PFSK-1 (cell line): ENCODE results near the gene NR4A2.

ENCODE experiments used
- FOXP2 ChIP-seq: optimal IDR thresholded peaks from 2 replicates; pipeline ENCODE3; 2011; ENCODE audit warnings: borderline replicate concordance, control low read depth, inconsistent platforms; ENCODE audit not compliant: insufficient read depth; ENCODE audit errors: extremely low read length, extremely low read depth
- TF ChIP-seq, protein P1 (sequence below), 2 experiments: IDR thresholded peaks; 2 replicates each; pipeline versions ENCODE4 v1.6.1 to v1.8.0; 2011 to 2012; ENCODE audit warnings: low read depth in 2 of 2, low read length in 2 of 2, control low read depth in 1 of 2, inconsistent platforms in 1 of 2, mild to moderate bottlenecking in 1 of 2, moderate library complexity in 1 of 2; ENCODE audit not compliant: insufficient read depth in 1 of 2

DNA sequence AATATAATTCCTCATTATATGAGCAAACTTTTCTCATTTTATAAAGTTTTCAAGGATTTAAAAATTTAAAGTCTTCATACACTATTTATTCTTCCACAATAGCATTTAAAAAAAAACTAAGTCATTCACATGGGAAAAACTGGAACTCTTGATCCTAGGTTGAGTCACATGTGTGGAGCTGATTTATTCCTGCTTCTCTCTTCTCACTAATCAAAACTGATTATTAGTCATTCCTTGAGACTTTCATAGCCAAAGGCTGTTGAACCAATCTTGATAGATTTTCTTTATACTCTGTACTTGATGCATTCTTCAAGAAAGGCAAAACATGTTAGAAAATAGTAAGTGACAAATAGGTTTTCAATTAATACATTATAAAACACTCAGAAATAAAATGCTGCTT lies 27.4 kb downstream of the NR4A2 start:
- TF ChIP-seq FOXP2: no peak
- TF ChIP-seq, protein P1, sequence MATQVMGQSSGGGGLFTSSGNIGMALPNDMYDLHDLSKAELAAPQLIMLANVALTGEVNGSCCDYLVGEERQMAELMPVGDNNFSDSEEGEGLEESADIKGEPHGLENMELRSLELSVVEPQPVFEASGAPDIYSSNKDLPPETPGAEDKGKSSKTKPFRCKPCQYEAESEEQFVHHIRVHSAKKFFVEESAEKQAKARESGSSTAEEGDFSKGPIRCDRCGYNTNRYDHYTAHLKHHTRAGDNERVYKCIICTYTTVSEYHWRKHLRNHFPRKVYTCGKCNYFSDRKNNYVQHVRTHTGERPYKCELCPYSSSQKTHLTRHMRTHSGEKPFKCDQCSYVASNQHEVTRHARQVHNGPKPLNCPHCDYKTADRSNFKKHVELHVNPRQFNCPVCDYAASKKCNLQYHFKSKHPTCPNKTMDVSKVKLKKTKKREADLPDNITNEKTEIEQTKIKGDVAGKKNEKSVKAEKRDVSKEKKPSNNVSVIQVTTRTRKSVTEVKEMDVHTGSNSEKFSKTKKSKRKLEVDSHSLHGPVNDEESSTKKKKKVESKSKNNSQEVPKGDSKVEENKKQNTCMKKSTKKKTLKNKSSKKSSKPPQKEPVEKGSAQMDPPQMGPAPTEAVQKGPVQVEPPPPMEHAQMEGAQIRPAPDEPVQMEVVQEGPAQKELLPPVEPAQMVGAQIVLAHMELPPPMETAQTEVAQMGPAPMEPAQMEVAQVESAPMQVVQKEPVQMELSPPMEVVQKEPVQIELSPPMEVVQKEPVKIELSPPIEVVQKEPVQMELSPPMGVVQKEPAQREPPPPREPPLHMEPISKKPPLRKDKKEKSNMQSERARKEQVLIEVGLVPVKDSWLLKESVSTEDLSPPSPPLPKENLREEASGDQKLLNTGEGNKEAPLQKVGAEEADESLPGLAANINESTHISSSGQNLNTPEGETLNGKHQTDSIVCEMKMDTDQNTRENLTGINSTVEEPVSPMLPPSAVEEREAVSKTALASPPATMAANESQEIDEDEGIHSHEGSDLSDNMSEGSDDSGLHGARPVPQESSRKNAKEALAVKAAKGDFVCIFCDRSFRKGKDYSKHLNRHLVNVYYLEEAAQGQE (IDR thresholded peaks at IDR 0.05; ENCODE audit: insufficient read depth in 1 of 2, low read depth in 2 of 2, low read length in 2 of 2): no peak
